HUES48 (cell line): ENCODE data around the gene MYPOP.
A peak's percentile ranks its signal among the peaks of the same experiment; 100 is the strongest.

Source experiments
- H3K27ac ChIP-seq: one replicate; pipeline ENCODE4 v1.7.0; 2013; ENCODE audit warnings: low read depth, low read length, inconsistent platforms
- H3K27me3 ChIP-seq: 2 replicates; pipeline ENCODE4 v1.6.1; 2013; ENCODE audit warnings: mild to moderate bottlenecking, low read length; ENCODE audit not compliant: control insufficient read depth, insufficient read depth
- H3K36me3 ChIP-seq: 2 replicates; pipeline ENCODE4 v1.6.1; 2013; ENCODE audit warnings: low read length; ENCODE audit not compliant: control insufficient read depth, insufficient read depth
- H3K4me1 ChIP-seq: 2 replicates; pipeline ENCODE4 v1.6.1; 2013; ENCODE audit warnings: mild to moderate bottlenecking, low read length; ENCODE audit not compliant: control insufficient read depth, insufficient read depth
- H3K4me3 ChIP-seq: 2 replicates; pipeline ENCODE4 v1.5.1; 2013; ENCODE audit warnings: mild to moderate bottlenecking, low read depth, low read length
- H3K9ac ChIP-seq: 2 replicates; pipeline ENCODE4 v1.6.1; 2013; ENCODE audit warnings: mild to moderate bottlenecking, low read depth, low read length, moderate library complexity
- H3K9me3 ChIP-seq: 2 replicates; pipeline ENCODE4 v1.6.1; 2013; ENCODE audit warnings: low read length; ENCODE audit not compliant: control insufficient read depth, insufficient read depth

MYPOP gene

GRCh38 chr19:45901912-45902650 is at the start of gene MYPOP:
MYPOP (minus strand) TSS chr19:45902613; CDS start chr19:45901773, 840 bp downstream.
- peaks cover 14% of the 10 kb centered on the region for H3K27me3 ChIP-seq
- H3K4me1 ChIP-seq = no peaks in the 10 kb centered on the region
- H3K9me3 ChIP-seq = no peaks in the 10 kb centered on the region
- no peak within 1 kb of the TSS for H3K9ac ChIP-seq
- H3K4me3 ChIP-seq = peak within 1 kb of the TSS; percentile 89
- H3K27ac ChIP-seq = peak within 1 kb of the TSS; percentile 89
- peaks cover 14% of the 10 kb centered on the region for H3K36me3 ChIP-seq

DNA sequence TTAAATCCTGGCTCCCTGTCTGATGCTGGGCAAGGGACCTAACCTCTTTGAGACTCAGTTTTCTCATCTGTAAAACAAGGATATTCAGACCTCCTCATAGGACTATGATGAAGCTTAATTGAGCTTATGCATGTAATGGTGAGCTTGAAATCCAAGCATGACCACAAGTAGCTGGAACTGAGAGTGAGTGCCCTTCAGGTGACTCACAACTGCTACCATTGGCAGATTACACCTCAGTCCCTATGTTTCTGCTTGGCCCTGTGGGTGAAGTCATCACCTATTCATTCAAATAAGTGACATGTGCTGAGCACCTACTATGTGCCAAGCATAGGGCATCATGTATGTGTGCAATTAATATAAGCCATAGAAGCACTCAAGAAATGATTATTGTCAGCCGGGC is 45.5 kb upstream of the MYPOP start:
- Histone ChIP-seq H3K27me3 (no peaks in the 10 kb centered on the region), H3K4me3 (no peak overlapping the region), H3K4me1 (no peaks in the 10 kb centered on the region), H3K9me3 (no peaks in the 10 kb centered on the region), H3K9ac (no peak overlapping the region), H3K27ac (no peak overlapping the region), H3K36me3 (no peaks in the 10 kb centered on the region)

DNA sequence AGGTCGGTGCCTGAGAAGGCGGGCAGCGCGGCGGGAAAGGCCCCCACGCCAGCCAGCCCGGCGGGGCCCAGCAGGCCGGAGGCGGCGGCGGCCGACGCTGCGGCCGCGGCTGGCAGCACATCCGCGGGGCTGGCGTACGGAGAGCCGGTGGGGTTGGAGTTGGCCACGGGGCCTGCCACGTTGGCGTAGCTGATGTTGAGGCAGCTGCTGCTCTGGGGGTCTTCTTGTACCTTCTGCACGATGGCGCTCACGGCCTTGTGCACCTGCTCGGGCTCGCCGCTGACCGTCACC is 38.0 kb upstream of the MYPOP start:
- no peaks in the 10 kb centered on the region; the same call in 1 of the 2 replicates for H3K27me3 ChIP-seq
- H3K36me3 ChIP-seq = peaks cover 9% of the 10 kb centered on the region; the same call in 1 of the 2 replicates

DNA sequence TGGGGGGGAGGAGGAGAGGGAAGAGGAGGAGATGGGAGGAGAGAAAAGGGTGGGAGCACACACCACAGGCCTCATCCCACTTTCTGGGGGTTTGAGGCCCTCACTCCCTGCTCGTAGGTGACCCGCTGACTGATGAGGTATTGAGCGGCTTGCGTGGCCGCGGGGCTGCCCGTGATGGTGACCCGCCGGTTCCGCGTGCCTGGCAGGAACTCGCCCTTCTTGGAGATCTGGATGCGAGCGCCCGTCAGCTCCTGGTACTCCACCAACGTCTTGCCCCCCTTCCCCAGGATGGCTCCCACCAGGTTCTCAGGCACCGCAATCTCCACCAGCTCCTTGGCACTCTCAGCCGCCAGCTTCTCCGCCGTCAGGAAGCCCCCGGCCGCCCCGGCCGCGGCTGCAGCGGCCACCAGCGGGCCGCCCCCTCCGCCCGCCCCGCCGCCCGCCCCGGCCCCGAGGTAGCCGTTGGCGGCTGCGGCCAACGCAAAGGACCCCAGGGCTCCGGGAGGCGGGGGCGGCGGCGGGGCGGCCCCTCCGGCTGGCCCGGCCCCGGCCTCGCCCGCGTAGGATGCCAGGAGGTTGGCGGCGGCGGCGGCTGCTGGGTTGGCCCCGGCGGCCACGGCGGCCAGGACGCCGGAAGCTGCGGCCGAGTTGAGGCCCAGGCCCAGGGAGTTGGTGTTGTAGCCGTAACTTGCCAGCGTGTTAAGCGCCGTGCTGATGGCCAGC is 37.5 kb upstream of the MYPOP start:
- Histone ChIP-seq H3K9ac (no peak overlapping the region), H3K9me3 (no peaks in the 10 kb centered on the region), H3K4me3 (no peak overlapping the region), H3K27ac (no peak overlapping the region), H3K4me1 (no peaks in the 10 kb centered on the region), H3K36me3 (peaks cover 9% of the 10 kb centered on the region; the same call in 1 of the 2 replicates), H3K27me3 (no peaks in the 10 kb centered on the region; the same call in 1 of the 2 replicates)

More for the DNA sequence above, 38.0 kb upstream of the MYPOP start:
- Histone ChIP-seq H3K27ac (no peak overlapping the region), H3K4me3 (no peak overlapping the region), H3K4me1 (no peaks in the 10 kb centered on the region), H3K9me3 (no peaks in the 10 kb centered on the region), H3K9ac (no peak overlapping the region)

DNA sequence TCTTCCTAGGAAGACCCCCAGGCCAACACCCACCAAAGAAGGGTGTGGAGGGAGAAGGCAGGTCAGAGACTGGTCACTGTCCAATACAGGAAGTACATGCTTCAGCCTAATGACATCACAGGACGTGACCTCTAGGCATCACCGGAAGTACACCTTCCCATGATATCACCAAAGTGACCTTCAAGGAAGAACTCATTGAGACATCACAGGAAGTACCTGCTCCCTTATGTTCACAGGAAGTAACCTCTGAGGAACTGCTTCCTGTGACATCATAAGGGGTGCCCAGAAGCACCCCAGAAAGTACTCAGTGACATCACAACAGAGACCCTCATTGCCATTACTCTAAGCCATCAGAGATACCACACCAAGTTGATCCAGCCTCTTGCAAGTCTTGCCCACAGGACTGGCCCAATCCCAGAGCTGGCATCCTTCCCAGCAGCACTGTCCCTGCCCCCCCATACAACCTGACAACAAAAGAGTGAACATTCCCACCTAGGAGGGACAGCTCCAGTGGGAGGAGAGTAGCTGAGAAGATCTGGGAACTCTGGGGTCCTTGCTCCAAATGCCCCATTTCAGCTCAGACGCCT is 36.4 kb upstream of the MYPOP start:
- no peaks in the 10 kb centered on the region for H3K9me3 ChIP-seq
- H3K27me3 ChIP-seq = no peaks in the 10 kb centered on the region; the same call in 1 of the 2 replicates
- no peak overlapping the region for H3K4me3 ChIP-seq
- H3K27ac ChIP-seq = no peak overlapping the region
- H3K36me3 ChIP-seq = peaks cover 9% of the 10 kb centered on the region; the same call in 1 of the 2 replicates
- no peak overlapping the region for H3K9ac ChIP-seq
- no peaks in the 10 kb centered on the region for H3K4me1 ChIP-seq

DNA sequence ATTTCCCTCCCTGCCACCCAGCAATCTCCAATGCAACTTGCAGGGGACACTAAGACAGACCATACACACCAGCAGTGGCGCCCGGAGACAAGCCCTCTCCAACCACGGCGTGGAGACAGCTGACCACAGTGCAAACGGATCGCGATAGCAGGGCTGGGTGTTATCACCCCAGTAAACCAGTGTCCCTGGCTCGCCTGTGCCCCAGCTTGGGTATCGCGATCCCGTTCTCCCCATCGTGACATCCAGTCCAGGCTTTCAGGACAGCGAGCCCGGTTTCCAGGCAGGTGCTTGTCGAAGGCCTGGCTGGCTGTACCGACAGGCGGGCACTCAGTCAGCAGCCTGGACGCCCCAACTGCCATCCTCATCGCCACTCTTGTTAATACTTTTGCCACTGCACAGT is 32.9 kb upstream of the MYPOP start:
- Histone ChIP-seq H3K4me3 (no peak overlapping the region), H3K9ac (no peak overlapping the region)

DNA sequence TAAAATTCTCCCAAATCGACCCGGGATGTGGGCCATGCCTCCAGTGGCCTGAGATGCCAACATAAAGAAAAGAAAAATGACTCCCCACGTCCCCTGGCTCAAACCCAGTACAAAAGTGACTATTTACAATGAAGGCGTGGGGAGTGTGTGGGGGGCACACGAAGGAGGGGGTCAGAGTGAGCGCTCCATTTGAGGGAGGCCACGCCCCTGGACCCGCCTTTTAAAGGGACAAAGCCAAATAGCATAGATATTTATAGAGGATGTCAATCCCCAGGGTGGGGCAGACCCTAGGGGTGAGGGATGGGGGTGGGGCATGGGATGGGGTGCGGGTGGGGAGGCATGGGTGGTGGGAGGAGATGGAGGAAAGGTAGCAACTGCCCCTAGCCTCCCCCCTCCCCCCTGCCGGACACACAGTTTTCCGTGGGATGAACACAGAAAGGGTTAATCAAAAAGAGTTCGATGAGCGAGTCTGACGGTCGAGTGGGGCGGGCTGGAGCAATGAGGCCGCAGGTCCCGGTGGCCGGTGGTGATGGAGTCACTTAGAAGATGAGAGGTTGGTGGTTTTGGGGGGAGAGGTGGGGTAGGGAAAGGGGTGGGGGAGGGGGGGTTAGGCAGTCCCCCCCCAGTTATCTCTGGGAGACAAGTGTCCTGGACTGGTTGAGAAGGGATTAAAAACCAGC is 32.3 kb upstream of the MYPOP start:
- Histone ChIP-seq H3K9ac (no peak overlapping the region), H3K4me1 (no peaks in the 10 kb centered on the region), H3K36me3 (no peaks in the 10 kb centered on the region), H3K9me3 (no peaks in the 10 kb centered on the region), H3K4me3 (no peak overlapping the region), H3K27ac (no peak overlapping the region), H3K27me3 (peaks cover 3% of the 10 kb centered on the region; the same call in 1 of the 2 replicates)

More for the DNA sequence above, 32.9 kb upstream of the MYPOP start:
- H3K27ac ChIP-seq = no peak overlapping the region
- peaks cover 3% of the 10 kb centered on the region; the same call in 1 of the 2 replicates for H3K27me3 ChIP-seq
- no peaks in the 10 kb centered on the region for H3K4me1 ChIP-seq
- H3K9me3 ChIP-seq = no peaks in the 10 kb centered on the region
- no peaks in the 10 kb centered on the region for H3K36me3 ChIP-seq

DNA sequence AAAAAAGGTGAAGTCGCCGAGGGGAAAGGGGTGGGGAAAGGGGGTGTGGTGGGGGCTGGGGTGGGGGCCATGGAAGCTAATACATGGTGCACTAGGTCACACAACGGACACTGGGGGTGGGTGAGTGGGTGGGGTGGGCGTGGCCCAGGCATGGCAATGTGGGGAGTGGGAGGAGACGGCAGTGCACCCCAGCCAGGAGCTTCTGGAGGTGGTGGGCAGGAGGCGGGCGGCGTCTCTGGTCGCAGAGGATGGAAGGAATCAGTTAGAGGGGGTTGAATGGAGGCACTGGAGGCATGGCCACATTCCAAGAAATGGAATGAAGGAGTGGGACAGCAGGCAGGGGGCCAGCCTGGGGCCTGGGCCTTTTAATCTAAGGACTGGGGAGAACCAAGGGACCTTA is 31.3 kb upstream of the MYPOP start:
- no peak overlapping the region for H3K27ac ChIP-seq
- no peak overlapping the region for H3K4me3 ChIP-seq
- no peaks in the 10 kb centered on the region for H3K4me1 ChIP-seq
- no peaks in the 10 kb centered on the region for H3K9me3 ChIP-seq
- peaks cover 10% of the 10 kb centered on the region; the same call in 1 of the 2 replicates for H3K27me3 ChIP-seq
- no peaks in the 10 kb centered on the region for H3K36me3 ChIP-seq
- H3K9ac ChIP-seq = no peak overlapping the region

DNA sequence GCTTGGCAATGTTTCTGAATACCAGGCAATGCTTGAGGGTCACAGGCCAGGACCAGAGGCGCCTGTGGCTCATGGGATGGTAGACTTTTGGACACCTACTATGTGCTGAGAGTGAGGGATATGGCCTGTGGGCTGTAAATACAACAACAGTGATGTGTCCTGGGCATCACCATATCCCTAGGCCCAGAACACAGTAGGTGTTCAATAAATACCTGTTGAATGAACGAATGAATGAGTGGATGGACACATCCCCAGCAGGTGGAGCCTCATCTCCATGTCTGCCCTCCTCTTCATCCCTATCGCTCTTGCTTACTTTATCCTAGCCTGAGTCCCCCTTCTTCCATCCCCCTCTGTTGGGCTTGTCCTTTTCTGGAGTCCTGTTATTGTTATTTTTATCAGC is 28.6 kb upstream of the MYPOP start:
- Histone ChIP-seq H3K36me3 (no peaks in the 10 kb centered on the region), H3K27me3 (peaks cover 19% of the 10 kb centered on the region), H3K4me3 (no peak overlapping the region), H3K27ac (no peak overlapping the region), H3K4me1 (0 out of 2 replicates have a peak, but pooled peaks cover 4% of the 10 kb centered on the region), H3K9ac (no peak overlapping the region), H3K9me3 (no peaks in the 10 kb centered on the region)

DNA sequence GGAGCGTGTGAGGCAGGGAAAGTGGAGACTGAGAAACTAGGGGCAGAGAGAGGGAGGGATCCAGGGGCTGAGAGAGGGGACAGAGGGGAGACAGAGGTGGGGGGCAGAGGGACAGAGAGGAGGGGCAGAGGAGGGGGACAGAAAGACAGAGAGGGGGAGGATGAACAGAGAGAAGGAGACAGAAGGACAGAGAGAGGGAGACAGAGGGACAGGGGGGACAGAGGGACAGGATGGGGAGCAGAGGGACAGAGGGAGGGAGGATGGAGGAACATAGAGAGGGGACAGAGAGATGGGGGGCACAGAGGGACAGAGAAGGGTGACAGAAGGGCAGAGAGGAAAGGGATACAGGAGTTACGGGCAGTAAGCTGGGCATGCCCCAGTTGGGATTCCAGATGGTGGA is 26.8 kb upstream of the MYPOP start:
- Histone ChIP-seq H3K27me3 (peaks cover 19% of the 10 kb centered on the region), H3K4me3 (no peak overlapping the region), H3K36me3 (no peaks in the 10 kb centered on the region), H3K9ac (no peak overlapping the region), H3K9me3 (no peaks in the 10 kb centered on the region), H3K4me1 (0 out of 2 replicates have a peak, but pooled peaks cover 4% of the 10 kb centered on the region), H3K27ac (no peak overlapping the region)
